IMR-90 (cell line): Measurements from ENCODE around the gene BRDT. TPM values are rescaled to one million over a fixed set of nuclear protein-coding genes. Genes with fewer than 3 reads are reported as not detected.

ENCODE experiments used
- ATAC-seq: fragments of 200-7000 bp; cut with Tn5 transposase; 2 replicates; pipeline ENCODE4 v1.9.1; 2020; ENCODE audit warnings: low read depth, mild to moderate bottlenecking, moderate library complexity
- BruUV-seq: library from RNA; stranded (reverse); fragments of 400-500 nt; replicated peaks from 2 replicates; lab custom pipeline; 2021; lab: Mats Ljungman, UMichigan
- CTCF ChIA-PET: fragments of 300-600 bp; formaldehyde crosslinking; extraction: SDS; loops from one replicate; lab custom pipeline; 2021; ENCODE audit warnings: antibody characterized with exemption; lab: Yijun Ruan, JAX
- POLR2A ChIA-PET: fragments of 300-600 bp; sonication (Branson Sonifier 250); formaldehyde crosslinking; loops from one replicate; lab custom pipeline; 2022; ENCODE audit warnings: antibody characterized with exemption; ENCODE audit not compliant: unreplicated experiment; lab: Charles Lee
- DNase-seq: peaks from one replicate; pipeline ENCODE4 v3.0.0; 2013
- H2AFZ ChIP-seq: replicated peaks from 2 replicates; pipeline ENCODE3; 2013; ENCODE audit warnings: low read length, mild to moderate bottlenecking; ENCODE audit not compliant: poor library complexity
- H2AK5ac ChIP-seq: 2 replicates; pipeline ENCODE4 v1.6.1; 2013; ENCODE audit warnings: low read depth, low read length, inconsistent platforms
- H2AK9ac ChIP-seq: replicated peaks from 2 replicates; pipeline ENCODE3; 2013; ENCODE audit warnings: mild to moderate bottlenecking, low read depth, low read length, moderate library complexity; ENCODE audit not compliant: poor library complexity
- H2BK120ac ChIP-seq: 2 replicates; pipeline ENCODE4 v1.6.1; 2013; ENCODE audit warnings: low read depth, low read length, inconsistent platforms
- H2BK15ac ChIP-seq: 3 replicates; pipeline ENCODE4 v1.6.1; 2013; ENCODE audit warnings: low read depth, low read length, inconsistent platforms
- H2BK20ac ChIP-seq: 2 replicates; pipeline ENCODE4 v1.6.1; 2013; ENCODE audit warnings: low read depth, mild to moderate bottlenecking, inconsistent platforms, low read length, moderate library complexity
- H2BK5ac ChIP-seq: 2 replicates; pipeline ENCODE4 v1.6.1; 2013; ENCODE audit warnings: mild to moderate bottlenecking, low read depth, low read length, inconsistent platforms; ENCODE audit not compliant: poor library complexity, severe bottlenecking
- H3K14ac ChIP-seq: replicated peaks from 2 replicates; pipeline ENCODE4 v1.6.1; 2013; ENCODE audit warnings: low read depth, low read length, inconsistent platforms
- H3K18ac ChIP-seq: 2 replicates; pipeline ENCODE4 v1.6.1; 2013; ENCODE audit warnings: low read depth, low read length, control low read depth
- H3K23ac ChIP-seq: 2 replicates; pipeline ENCODE4 v1.6.1; 2013; ENCODE audit warnings: low read depth, low read length, inconsistent platforms
- H3K27ac ChIP-seq: 2 replicates; pipeline ENCODE4 v1.5.1; 2013; ENCODE audit warnings: mild to moderate bottlenecking, control low read depth, low read length; ENCODE audit not compliant: insufficient read depth
- H3K27me3 ChIP-seq: 2 replicates; pipeline ENCODE4 v1.6.1; 2013; ENCODE audit warnings: low read length; ENCODE audit not compliant: control insufficient read depth, insufficient read depth
- H3K36me3 ChIP-seq: 2 replicates; pipeline ENCODE4 v1.6.1; 2013; ENCODE audit warnings: low read length, mixed read lengths; ENCODE audit not compliant: control insufficient read depth, insufficient read depth
- H3K4ac ChIP-seq: 2 replicates; pipeline ENCODE4 v1.6.1; 2013; ENCODE audit warnings: low read depth, low read length, inconsistent platforms
- H3K4me1 ChIP-seq: 2 replicates; pipeline ENCODE4 v1.6.1; 2013; ENCODE audit warnings: low read length, mixed read lengths; ENCODE audit not compliant: control insufficient read depth, insufficient read depth
- H3K4me2 ChIP-seq: 2 replicates; pipeline ENCODE4 v1.6.1; 2013; ENCODE audit warnings: low read depth, mild to moderate bottlenecking, control low read depth, low read length, moderate library complexity
- H3K4me3 ChIP-seq: 2 replicates; pipeline ENCODE4 v1.5.1; 2013; ENCODE audit warnings: low read depth, mild to moderate bottlenecking, control low read depth, low read length, moderate library complexity; ENCODE audit not compliant: insufficient read depth
- H3K56ac ChIP-seq: 2 replicates; pipeline ENCODE4 v1.6.1; 2013; ENCODE audit warnings: low read length, inconsistent platforms; ENCODE audit not compliant: insufficient read depth; ENCODE audit errors: extremely low read depth
- H3K79me1 ChIP-seq, 2 experiments: 2 replicates each; pipeline ENCODE4 v1.6.1; 2013; ENCODE audit warnings: low read length in 2 of 2, inconsistent platforms in 1 of 2, low read depth in 1 of 2
- H3K9ac ChIP-seq: 2 replicates; pipeline ENCODE4 v1.6.1; 2013; ENCODE audit warnings: low read depth, low read length, control low read depth
- H3K9me1 ChIP-seq: 2 replicates; pipeline ENCODE4 v1.6.1; 2013; ENCODE audit warnings: low read length, inconsistent platforms; ENCODE audit not compliant: insufficient read depth
- H3K9me3 ChIP-seq: 2 replicates; pipeline ENCODE4 v1.6.1; 2013; ENCODE audit warnings: low read length; ENCODE audit not compliant: control insufficient read depth, insufficient read depth
- H4K20me1 ChIP-seq: 2 replicates; pipeline ENCODE4 v1.6.1; 2013; ENCODE audit warnings: low read length, inconsistent platforms; ENCODE audit not compliant: insufficient read depth
- H4K5ac ChIP-seq: 2 replicates; pipeline ENCODE4 v1.6.1; 2013; ENCODE audit warnings: mild to moderate bottlenecking, low read depth, low read length, control low read depth
- H4K8ac ChIP-seq, 2 experiments: 2 replicates each; pipeline ENCODE4 v1.6.1; 2013; ENCODE audit warnings: low read depth in 2 of 2, low read length in 2 of 2, control low read depth in 1 of 2, inconsistent platforms in 1 of 2
- H4K91ac ChIP-seq: 2 replicates; pipeline ENCODE4 v1.6.1; 2013; ENCODE audit warnings: low read depth, low read length, inconsistent platforms; ENCODE audit not compliant: insufficient read depth
- MXI1 ChIP-seq: IDR thresholded peaks from 2 replicates; pipeline ENCODE4 v1.6.1; 2012; ENCODE audit warnings: low read depth, mild to moderate bottlenecking, low read length, moderate library complexity, borderline replicate concordance
- POLR2A ChIP-seq: IDR thresholded peaks from 2 replicates; pipeline ENCODE4 v1.6.1; 2012; ENCODE audit warnings: mild to moderate bottlenecking, low read depth, low read length
- RCOR1 ChIP-seq: IDR thresholded peaks from 2 replicates; pipeline ENCODE4 v1.6.1; 2012; ENCODE audit warnings: mild to moderate bottlenecking, low read length, improper control_type of control experiment; ENCODE audit not compliant: insufficient replicate concordance
- WGBS, 2 experiments: methylation state at CpG; one replicate each; pipeline versions ENCODE4 v1.1.5 to v1.1.7; 2013; ENCODE audit warnings: missing lambda C conversion rate in 2 of 2; ENCODE audit not compliant: insufficient read length in 1 of 2; ENCODE audit errors: extremely low coverage in 2 of 2; 5-methylcytosine and 5-hydroxymethylcytosine counted together
- dilution Hi-C: fragments of 300-500 bp; cut with HindIII; formaldehyde crosslinking; loops from one replicate; pipeline ENCODE4 v1.14.3; 2018; ENCODE audit warnings: low sequenced_read_pairs; ENCODE audit not compliant: unreplicated experiment
- in situ Hi-C: fragments of 300-500 bp; cut with MboI; formaldehyde crosslinking; loops from 3 replicates; pipeline ENCODE4 v1.14.3; 2019; ENCODE audit warnings: low sequenced_read_pairs, inconsistent platforms, mixed read lengths
- intact Hi-C: fragments of 100-400 bp; cut with micrococcal nuclease; formaldehyde crosslinking; loops from 2 replicates; pipeline ENCODE4 v1.10.0; 2022
- polyA plus RNA-seq, 3 experiments: library from polyadenylated mRNA; depleted of rRNA; stranded (reverse); fragments of >200 nt; gene quantifications; 2 replicates each; pipeline ENCODE4 v1.2.3, GENCODE V29; 2012; ENCODE audit warnings: low replicate concordance in 1 of 3
- total RNA-seq: library from RNA; depleted of rRNA; stranded (reverse); fragments of >200 nt; gene quantifications from 2 replicates; pipeline ENCODE4 v1.2.3, GENCODE V29; 2012
- TF ChIP-seq, protein P1 (sequence below): conservative IDR thresholded peaks from 2 replicates; pipeline ENCODE4 v1.5.1; 2012; ENCODE audit warnings: mild to moderate bottlenecking, low read depth, low read length, improper control_type of control experiment

The BRDT gene
- total and polyA plus RNA-seq, 2 of the 4 experiments (the other 2 are of a cell fraction) = not detected

DNA sequence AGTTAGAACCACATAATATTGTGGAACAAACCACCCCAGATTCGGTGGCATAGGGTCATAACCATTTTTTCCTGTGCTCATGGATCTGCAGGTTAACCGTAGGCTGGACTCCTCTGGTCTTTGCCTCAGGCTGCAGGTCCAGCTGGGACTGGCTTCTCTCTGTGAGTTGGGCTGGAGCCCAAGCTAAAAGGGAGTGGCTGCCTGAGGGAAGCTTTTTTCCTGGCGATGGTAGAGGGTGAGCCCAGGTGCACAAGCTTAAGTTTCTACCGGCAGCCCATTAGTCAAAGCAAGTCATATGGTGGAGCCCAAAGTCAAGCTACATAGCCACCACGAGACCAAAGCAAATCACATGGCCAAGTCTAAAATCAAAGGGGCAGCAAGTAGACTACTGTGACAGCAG lies 94.4 kb downstream of the BRDT start:
- dilution Hi-C loops = no loop called here
- TF ChIP-seq MXI1 (no peak), POLR2A (no peak), RCOR1 (no peak)
- TF ChIP-seq, protein P1, sequence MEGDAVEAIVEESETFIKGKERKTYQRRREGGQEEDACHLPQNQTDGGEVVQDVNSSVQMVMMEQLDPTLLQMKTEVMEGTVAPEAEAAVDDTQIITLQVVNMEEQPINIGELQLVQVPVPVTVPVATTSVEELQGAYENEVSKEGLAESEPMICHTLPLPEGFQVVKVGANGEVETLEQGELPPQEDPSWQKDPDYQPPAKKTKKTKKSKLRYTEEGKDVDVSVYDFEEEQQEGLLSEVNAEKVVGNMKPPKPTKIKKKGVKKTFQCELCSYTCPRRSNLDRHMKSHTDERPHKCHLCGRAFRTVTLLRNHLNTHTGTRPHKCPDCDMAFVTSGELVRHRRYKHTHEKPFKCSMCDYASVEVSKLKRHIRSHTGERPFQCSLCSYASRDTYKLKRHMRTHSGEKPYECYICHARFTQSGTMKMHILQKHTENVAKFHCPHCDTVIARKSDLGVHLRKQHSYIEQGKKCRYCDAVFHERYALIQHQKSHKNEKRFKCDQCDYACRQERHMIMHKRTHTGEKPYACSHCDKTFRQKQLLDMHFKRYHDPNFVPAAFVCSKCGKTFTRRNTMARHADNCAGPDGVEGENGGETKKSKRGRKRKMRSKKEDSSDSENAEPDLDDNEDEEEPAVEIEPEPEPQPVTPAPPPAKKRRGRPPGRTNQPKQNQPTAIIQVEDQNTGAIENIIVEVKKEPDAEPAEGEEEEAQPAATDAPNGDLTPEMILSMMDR = no peak
- Histone ChIP-seq H3K4me3 (no peak overlapping the region), H3K27ac (no peak overlapping the region), H3K9me1 (no peaks in the 10 kb centered on the region), H3K79me1 (no peaks in the 10 kb centered on the region), H2BK5ac (no peak overlapping the region), H4K8ac (no peak overlapping the region), H3K23ac (no peak overlapping the region), H2AFZ (no peak overlapping the region), H2BK20ac (no peak overlapping the region), H2BK15ac (no peak overlapping the region), H2AK9ac (no peak overlapping the region), H2BK120ac (no peak overlapping the region), H3K9me3 (no peaks in the 10 kb centered on the region), H3K4me1 (peaks cover 3% of the 10 kb centered on the region; the same call in 1 of the 2 replicates), H4K5ac (no peak overlapping the region), H3K14ac (no peak overlapping the region), H3K4ac (no peak overlapping the region), H3K9ac (no peak overlapping the region), H4K91ac (no peak overlapping the region), H3K18ac (no peak overlapping the region), H3K36me3 (no peaks in the 10 kb centered on the region), H3K4me2 (no peak overlapping the region), H4K20me1 (no peaks in the 10 kb centered on the region), H2AK5ac (no peak overlapping the region), H3K56ac (no peak overlapping the region), H3K27me3 (no peaks in the 10 kb centered on the region)
- ChIA-PET CTCF (interaction anchor here (0.6 kb wide), 1 partner anchor 48 kb away, joined by 7 read pairs; no protein-coding TSS in a partner anchor), POLR2A (no interaction called here)
- no peak for DNase-seq
- BruUV-seq = no TSS peak
- no peak for ATAC-seq
- no CpG with 5 or more reads among the region's 5 CpGs for WGBS, 2 experiments
- in situ Hi-C loops = no loop called here
- intact Hi-C loops = no loop called here
